ENCODE measurements around the gene PDZD4. TPM values are rescaled to one million over a fixed set of nuclear protein-coding genes. Genes with fewer than 3 reads are reported as not detected.

Gene PDZD4
- polyA plus RNA-seq, 3 donors: 0.11 TPM; not detected in 2

DNA sequence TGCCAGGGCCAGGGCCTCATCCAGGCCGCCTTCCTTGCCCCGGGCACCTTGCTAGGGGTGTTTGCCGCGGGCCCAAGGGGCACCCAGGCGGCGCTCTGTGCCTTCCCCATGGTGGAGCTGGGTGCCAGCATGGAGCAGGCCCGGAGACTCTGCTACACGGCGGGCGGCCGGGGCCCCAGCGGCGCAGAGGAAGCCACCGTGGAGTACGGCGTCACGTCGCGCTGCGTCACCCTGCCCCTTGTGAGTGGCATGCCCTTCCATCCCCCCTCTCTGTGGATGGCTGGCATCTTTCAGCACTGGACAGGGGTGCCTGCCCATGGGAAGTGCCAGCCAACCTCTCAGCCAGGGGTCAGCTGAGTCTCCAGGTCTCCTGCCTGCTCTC lies 62.7 kb downstream of the PDZD4 start:
- Histone ChIP-seq H3K4me2 (replicated peaks; ENCODE audit: extremely low read depth, low read length, poor library complexity, severe bottlenecking) (no peak overlapping the region), H3K27ac (ENCODE audit: low read depth in 1 of 2, low read length in 2 of 2) (no peak overlapping the region), H3K9ac (ENCODE audit: insufficient read depth, low read length, poor library complexity, severe bottlenecking) (no peak overlapping the region), H3K4me3 (replicated peaks in 1 of 3; ENCODE audit: low read depth in 2 of 3, low read length in 3 of 3) (no peak overlapping the region), H3K79me2 (ENCODE audit: insufficient read depth, low read length) (no peaks in the 10 kb centered on the region), H3K9me3 (replicated peaks in 1 of 2; ENCODE audit: control insufficient read depth in 1 of 2, insufficient read depth in 1 of 2, low read length in 2 of 2) (no peaks in the 10 kb centered on the region), H3K36me3 (replicated peaks in 1 of 2; ENCODE audit: control insufficient read depth in 1 of 2, insufficient read depth in 2 of 2, low read length in 2 of 2) (no peaks in the 10 kb centered on the region), H2AFZ (ENCODE audit: insufficient read depth, low read depth, low read length, poor library complexity, severe bottlenecking) (no peak overlapping the region), H3K4me1 (ENCODE audit: control insufficient read depth in 1 of 2, insufficient read depth in 2 of 2, low read length in 2 of 2) (peaks cover 0 to 5% of the 10 kb centered on the region in 2 donors), H3K27me3 (ENCODE audit: control insufficient read depth in 2 of 2, insufficient read depth in 2 of 2, low read length in 2 of 2) (no peaks in the 10 kb centered on the region), H4K20me1 (ENCODE audit: insufficient read depth, low read length) (no peaks in the 10 kb centered on the region)
- Mint-ChIP-seq H3K27me3 (ENCODE audit: low read depth in 3 of 3) (peaks cover 1 to 16% (median 9%) of the 10 kb centered on the region in 3 donors), H3K4me1 (peaks cover 14% of the 10 kb centered on the region), H3K27ac (no peak overlapping the region), H3K36me3 (no peaks in the 10 kb centered on the region), H3K4me3 (no peak overlapping the region), H3K9me3 (peaks cover 0 to 3% (median 0%) of the 10 kb centered on the region in 7 donors)
- intact Hi-C loops (cut with micrococcal nuclease): loop anchor here in 1 of 2 donors (10.0 kb wide), 2 partner anchors 157 to 187 kb away; partner anchors contain the start of gene ARHGAP4
- 93% methylated on average over 8 of the region's 20 CpGs for WGBS (ENCODE audit: insufficient coverage)
- no peak for DNase-seq
- no peak for TF ChIP-seq CTCF (IDR thresholded peaks at IDR 0.05)

- Mint-ChIP-seq H3K36me3 (no peaks in the 10 kb centered on the region), H3K27ac (no peak overlapping the region), H3K27me3 (ENCODE audit: low read depth in 3 of 3) (peaks cover 1 to 16% (median 15%) of the 10 kb centered on the region in 3 donors), H3K9me3 (peaks cover 0 to 3% (median 0%) of the 10 kb centered on the region in 7 donors), H3K4me3 (peak overlapping the region in 1 of 2 donors; percentile 42), H3K4me1 (peaks cover 14% of the 10 kb centered on the region)
- DNase-seq: no peak
- H3K9ac ChIP-seq (ENCODE audit: insufficient read depth, low read length, poor library complexity, severe bottlenecking): no peak overlapping the region
- WGBS (ENCODE audit: insufficient coverage): 93% methylated on average over 32 of the region's 56 CpGs
- H3K36me3 ChIP-seq (replicated peaks in 1 of 2; ENCODE audit: control insufficient read depth in 1 of 2, insufficient read depth in 2 of 2, low read length in 2 of 2): no peaks in the 10 kb centered on the region
- intact Hi-C loops (cut with micrococcal nuclease): loop anchor here in 1 of 2 donors (10.0 kb wide), 2 partner anchors 158 to 188 kb away; partner anchors contain the start of gene ARHGAP4
- no peaks in the 10 kb centered on the region for H3K9me3 ChIP-seq (replicated peaks in 1 of 2; ENCODE audit: control insufficient read depth in 1 of 2, insufficient read depth in 1 of 2, low read length in 2 of 2)
- H3K27me3 ChIP-seq (ENCODE audit: control insufficient read depth in 2 of 2, insufficient read depth in 2 of 2, low read length in 2 of 2): no peaks in the 10 kb centered on the region
- no peak overlapping the region for H2AFZ ChIP-seq (ENCODE audit: insufficient read depth, low read depth, low read length, poor library complexity, severe bottlenecking)
- no peaks in the 10 kb centered on the region for H4K20me1 ChIP-seq (ENCODE audit: insufficient read depth, low read length)
- peaks cover 0 to 5% of the 10 kb centered on the region in 2 donors for H3K4me1 ChIP-seq (ENCODE audit: control insufficient read depth in 1 of 2, insufficient read depth in 2 of 2, low read length in 2 of 2)
- H3K4me2 ChIP-seq (replicated peaks; ENCODE audit: extremely low read depth, low read length, poor library complexity, severe bottlenecking): no peak overlapping the region
- H3K27ac ChIP-seq (ENCODE audit: low read depth in 1 of 2, low read length in 2 of 2): no peak overlapping the region
- H3K4me3 ChIP-seq (replicated peaks in 1 of 3; ENCODE audit: low read depth in 2 of 3, low read length in 3 of 3): no peak overlapping the region
- no peaks in the 10 kb centered on the region for H3K79me2 ChIP-seq (ENCODE audit: insufficient read depth, low read length)
- no peak for TF ChIP-seq CTCF (IDR thresholded peaks at IDR 0.05)
These were observed 63.3 kb downstream of the PDZD4 start for GRCh38 chrX:153766871-153767673.
